SK-N-SH (cell line): Measurements from ENCODE around the gene DLG1. TPM values are rescaled to one million over a fixed set of nuclear protein-coding genes. Genes with fewer than 3 reads are reported as not detected.

Experiments
- CTCF ChIA-PET: fragments of 300-600, 350-600 bp; formaldehyde crosslinking; extraction: SDS; loops from one replicate; lab custom pipeline; 2021; lab: Yijun Ruan, JAX
- POLR2A ChIA-PET: fragments of 350-600 bp; sonication (Branson Sonifier 250); formaldehyde crosslinking; extraction: SDS; loops from one replicate; lab custom pipeline; 2020; ENCODE audit warnings: antibody characterized with exemption, inconsistent platforms; lab: Yijun Ruan, JAX
- DNase-seq: peaks from one replicate; pipeline ENCODE4 v3.0.0; 2012
- H2AFZ ChIP-seq: fragments of 200-600 bp; sonication (generic); 2 replicates; pipeline ENCODE4 v1.8.1; 2016; ENCODE audit warnings: antibody characterized with exemption, mild to moderate bottlenecking, low read depth
- H3F3A ChIP-seq: fragments of 200-600 bp; sonication (generic); replicated peaks from 2 replicates; pipeline ENCODE3; 2016; ENCODE audit warnings: antibody characterized with exemption, mild to moderate bottlenecking; ENCODE audit not compliant: insufficient read depth
- H3K27ac ChIP-seq, 2 experiments: fragments of 200-500 bp in 1 of 2; fragments of 200-600 bp in 1 of 2; sonication (Bioruptor generic) in 1 of 2; sonication (generic), shearing (Covaris generic) in 1 of 2; 2 replicates each; pipeline versions ENCODE4 v1.5.1 to v1.6.1; 2014 to 2016; ENCODE audit warnings: low read depth in 2 of 2, inconsistent platforms in 1 of 2, low read length in 1 of 2, mild to moderate bottlenecking in 1 of 2, mixed read lengths in 1 of 2
- H3K27me3 ChIP-seq: fragments of 200-600 bp; sonication (generic), shearing (Covaris generic); 2 replicates; pipeline ENCODE4 v1.6.1; 2016; ENCODE audit warnings: mixed run types; ENCODE audit not compliant: insufficient read depth
- H3K36me3 ChIP-seq, 2 experiments: fragments of 200-500 bp in 1 of 2; fragments of 200-600 bp in 1 of 2; sonication (Bioruptor generic) in 1 of 2; sonication (generic) in 1 of 2; replicated peaks in 1 of 2; 2 replicates each; pipeline versions ENCODE3 to v1.5.1; 2014 to 2016; ENCODE audit warnings: low read length in 1 of 2, mild to moderate bottlenecking in 1 of 2; ENCODE audit not compliant: insufficient read depth in 2 of 2, control insufficient read depth in 1 of 2
- H3K4me1 ChIP-seq, 2 experiments: fragments of 200-500 bp in 1 of 2; fragments of 200-600 bp in 1 of 2; sonication (Bioruptor generic) in 1 of 2; sonication (generic), shearing (Covaris generic) in 1 of 2; 2 replicates each; pipeline versions ENCODE4 v1.5.1 to v1.6.1; 2014 to 2016; ENCODE audit warnings: low read depth in 1 of 2, low read length in 1 of 2, mixed run types in 1 of 2; ENCODE audit not compliant: insufficient read depth in 2 of 2, control insufficient read depth in 1 of 2
- H3K4me2 ChIP-seq: fragments of 200-600 bp; sonication (generic), shearing (Covaris generic); 2 replicates; pipeline ENCODE4 v1.6.1; 2017; ENCODE audit warnings: mixed run types
- H3K4me3 ChIP-seq, 2 experiments: fragments of 200-500 bp in 1 of 2; fragments of 200-600 bp in 1 of 2; sonication (Bioruptor generic) in 1 of 2; sonication (generic), shearing (Covaris generic) in 1 of 2; 2 replicates each; pipeline versions ENCODE4 v1.5.1 to v1.8.1; 2014 to 2016; ENCODE audit warnings: low read depth in 2 of 2, inconsistent platforms in 1 of 2, low read length in 1 of 2, mild to moderate bottlenecking in 1 of 2, mixed read lengths in 1 of 2, moderate library complexity in 1 of 2
- H3K79me2 ChIP-seq: fragments of 200-600 bp; sonication (generic); 2 replicates; pipeline ENCODE4 v1.8.1; 2017; ENCODE audit warnings: mild to moderate bottlenecking; ENCODE audit not compliant: insufficient read depth
- H3K9ac ChIP-seq: fragments of 200-600 bp; sonication (generic); 2 replicates; pipeline ENCODE4 v1.6.1; 2017; ENCODE audit warnings: mixed run types
- H3K9me2 ChIP-seq: fragments of 200-600 bp; sonication (generic); 2 replicates; pipeline ENCODE4 v1.6.1; 2017; ENCODE audit warnings: mixed run types
- H3K9me3 ChIP-seq: fragments of 200-600 bp; sonication (generic); 2 replicates; pipeline ENCODE4 v1.6.1; 2017; ENCODE audit warnings: mixed run types, mild to moderate bottlenecking, moderate library complexity
- H4K20me1 ChIP-seq: fragments of 200-600 bp; sonication (generic); 2 replicates; pipeline ENCODE4 v1.6.1; 2017; ENCODE audit warnings: mild to moderate bottlenecking, mixed run types; ENCODE audit not compliant: insufficient read depth
- EZH2phosphoT487 ChIP-seq: fragments of 200-600 bp; sonication (generic); IDR thresholded peaks from 2 replicates; pipeline ENCODE4 v1.6.1; 2017; ENCODE audit warnings: low read depth, mixed run types, mild to moderate bottlenecking, antibody characterized with exemption, moderate library complexity, borderline replicate concordance
- FOSL2 ChIP-seq: IDR thresholded peaks from 2 replicates; pipeline ENCODE4 v1.4.0; 2012; ENCODE audit warnings: low read depth, mild to moderate bottlenecking, moderate library complexity, borderline replicate concordance
- FOXJ3 ChIP-seq: sonication (generic); formaldehyde crosslinking; IDR thresholded peaks from 2 replicates; pipeline ENCODE4 v1.5.1; 2020; ENCODE audit warnings: mild to moderate bottlenecking, missing genetic modification reagents
- GABPA ChIP-seq: IDR thresholded peaks from 2 replicates; pipeline ENCODE4 v1.4.0; 2012; ENCODE audit warnings: low read depth, mild to moderate bottlenecking
- MAX ChIP-seq: IDR thresholded peaks from 2 replicates; pipeline ENCODE4 v1.4.0; 2012; ENCODE audit warnings: low read depth
- MEF2A ChIP-seq: IDR thresholded peaks from 2 replicates; pipeline ENCODE4 v1.4.0; 2012; ENCODE audit warnings: low read depth, borderline replicate concordance
- NFIC ChIP-seq: IDR thresholded peaks from 2 replicates; pipeline ENCODE4 v1.4.0; 2012; ENCODE audit warnings: borderline replicate concordance
- NRF1 ChIP-seq: IDR thresholded peaks from 2 replicates; pipeline ENCODE4 v1.6.1; 2012; ENCODE audit warnings: low read depth, mild to moderate bottlenecking, low read length
- RXRA ChIP-seq: IDR thresholded peaks from 2 replicates; pipeline ENCODE4 v1.4.0; 2012; ENCODE audit warnings: low read depth, mild to moderate bottlenecking, borderline replicate concordance
- SIN3A ChIP-seq: IDR thresholded peaks from 2 replicates; pipeline ENCODE4 v1.6.1; 2012; ENCODE audit warnings: low read depth, mild to moderate bottlenecking, low read length, moderate library complexity, borderline replicate concordance
- TCF12 ChIP-seq: IDR thresholded peaks from 2 replicates; pipeline ENCODE4 v1.4.0; 2012
- TEAD4 ChIP-seq: IDR thresholded peaks from 2 replicates; pipeline ENCODE4 v1.4.0; 2012; ENCODE audit warnings: mild to moderate bottlenecking, borderline replicate concordance; ENCODE audit not compliant: insufficient read depth
- YY1 ChIP-seq: IDR thresholded peaks from 2 replicates; pipeline ENCODE4 v1.4.0; 2012; ENCODE audit warnings: low read depth, mild to moderate bottlenecking
- ZBTB33 ChIP-seq: IDR thresholded peaks from 2 replicates; pipeline ENCODE4 v1.4.0; 2012; ENCODE audit warnings: low read depth, borderline replicate concordance
- WGBS: methylation state at CpG from one replicate; pipeline ENCODE4 v1.1.6; 2017; ENCODE audit warnings: low lambda C conversion rate; 5-methylcytosine and 5-hydroxymethylcytosine counted together
- polyA plus RNA-seq, 3 experiments: library from polyadenylated mRNA; depleted of rRNA; stranded (reverse); fragments of >200 nt; gene quantifications; 2 replicates each; pipeline ENCODE4 v1.2.3, GENCODE V29; 2012

DLG1 gene
- polyA plus RNA-seq, 1 of the 3 experiments (the other 2 are of a cell fraction): 16.5 TPM

GRCh38 chr3:197114007-197114406, 184.4 kb downstream of the DLG1 start:
- no peak overlapping the region for H3K4me3 ChIP-seq
- H3K9ac ChIP-seq: no peak overlapping the region
- H4K20me1 ChIP-seq: no peaks in the 10 kb centered on the region
- DNase-seq: no peak
- H3K27me3 ChIP-seq: no peaks in the 10 kb centered on the region
- H3K4me1 ChIP-seq: no peaks in the 10 kb centered on the region
- H3K36me3 ChIP-seq: peaks cover 56 to 70% of the 10 kb centered on the region in 2 experiments
- no peak overlapping the region for H3K27ac ChIP-seq
- peaks cover 3% of the 10 kb centered on the region for H3F3A ChIP-seq
- H3K9me3 ChIP-seq: no peaks in the 10 kb centered on the region
- no peaks in the 10 kb centered on the region; the same call in 1 of the 2 replicates for H3K9me2 ChIP-seq
- TF ChIP-seq TEAD4: no peak
- TF ChIP-seq, all 33 proteins: peak for 0
- ChIA-PET CTCF (interaction anchor here (0.7 kb wide), 1 partner anchor 16 kb away, joined by 3 read pairs; no protein-coding TSS in a partner anchor), POLR2A (no interaction called here)
- Histone ChIP-seq H2AFZ (no peak overlapping the region), H3K4me2 (no peak overlapping the region), H3K79me2 (no peaks in the 10 kb centered on the region)
- 98% methylated on average over 3 of the region's 3 CpGs for WGBS

- H3K9me3 ChIP-seq: no peaks in the 10 kb centered on the region
- CTCF ChIA-PET: interaction anchor here (1.0 kb wide), 2 partner anchors 11 to 82 kb away, joined by 3 read pairs; partner anchors contain the start of gene MELTF
- H3K27me3 ChIP-seq: no peaks in the 10 kb centered on the region
- peaks cover 54 to 68% of the 10 kb centered on the region in 2 experiments for H3K36me3 ChIP-seq
- no peaks in the 10 kb centered on the region for H3K4me1 ChIP-seq
- POLR2A ChIA-PET: no interaction called here
- no peaks in the 10 kb centered on the region for H3K9me2 ChIP-seq
- H3K79me2 ChIP-seq: no peaks in the 10 kb centered on the region
- TF ChIP-seq FOXJ3 (CRISPR knock-in tag) (no peak), MEF2A (no peak), GABPA (no peak), YY1 (no peak), MAX (no peak), ZBTB33 (no peak), SIN3A (no peak), RXRA (no peak)
- H3F3A ChIP-seq: peaks cover 3% of the 10 kb centered on the region
- DNase-seq: no peak
- no peak overlapping the region for H3K9ac ChIP-seq
- no peak overlapping the region for H2AFZ ChIP-seq
- H3K4me2 ChIP-seq: no peak overlapping the region
- H4K20me1 ChIP-seq: no peaks in the 10 kb centered on the region
- H3K27ac ChIP-seq: no peak overlapping the region
- H3K4me3 ChIP-seq: no peak overlapping the region
Measured at GRCh38 chr3:197111685-197112084, 186.7 kb downstream of the DLG1 start.

GRCh38 chr3:197105786-197106185, 192.6 kb downstream of the DLG1 start:
- no peak for DNase-seq
- no peaks in the 10 kb centered on the region for H3F3A ChIP-seq
- H3K27me3 ChIP-seq: no peaks in the 10 kb centered on the region
- H4K20me1 ChIP-seq: no peaks in the 10 kb centered on the region
- H2AFZ ChIP-seq: no peak overlapping the region
- no peaks in the 10 kb centered on the region for H3K79me2 ChIP-seq
- no peak overlapping the region for H3K4me3 ChIP-seq
- ChIA-PET CTCF (no interaction called here), POLR2A (no interaction called here)
- H3K9ac ChIP-seq: no peak overlapping the region
- no peaks in the 10 kb centered on the region for H3K9me3 ChIP-seq
- 91% methylated on average over 2 of the region's 2 CpGs for WGBS
- TF ChIP-seq FOSL2 (no peak), EZH2phosphoT487 (no peak), NFIC (no peak), TCF12 (no peak), MEF2A (no peak), NRF1 (no peak), RXRA (no peak)
- H3K36me3 ChIP-seq: peaks cover 32 to 52% of the 10 kb centered on the region in 2 experiments
- no peak overlapping the region for H3K27ac ChIP-seq
- no peaks in the 10 kb centered on the region; a peak in 1 of 4 replicates for H3K4me1 ChIP-seq
- no peak overlapping the region for H3K4me2 ChIP-seq
- H3K9me2 ChIP-seq: no peaks in the 10 kb centered on the region
